KG1 (cell line): Measurements from ENCODE around the gene TRIP10.
"Not testable (repeated sequence)": the region's sequence is repeated elsewhere in the genome, so short reads cannot be mapped to it uniquely, and the experiment has no call there.

Experiments used
- DNase-seq: peaks from one replicate; lab custom pipeline; 2025; lab: John Stamatoyannopoulos, UW

The TRIP10 gene

GRCh38 chr19:6797646-6798045, 58.2 kb downstream of the TRIP10 start:
- no peak for DNase-seq

GRCh38 chr19:6800160-6800790, 60.8 kb downstream of the TRIP10 start:
- not testable (repeated sequence) for DNase-seq

- no peak for DNase-seq
These were observed 61.6 kb downstream of the TRIP10 start for GRCh38 chr19:6800991-6801484.
